Spleen (tissue), 7 donors: Measurements from ENCODE around the gene OR52E4.

ENCODE experiments used
- POLR2A ChIP-seq, 3 donors: fragments of 450-650 bp; IDR thresholded peaks; one replicate each; pipeline ENCODE4 v1.5.1; 2017; ENCODE audit warnings: antibody characterized with exemption in 3 of 3, mild to moderate bottlenecking in 1 of 3
- POLR2AphosphoS5 ChIP-seq, 3 donors: sonication (generic); formaldehyde crosslinking; IDR thresholded peaks; one replicate each; pipeline ENCODE4 v1.5.1; 2017; ENCODE audit warnings: antibody characterized with exemption in 3 of 3
- TF ChIP-seq, protein P1 (sequence below), 11 experiments: fragments of 200-600 bp in 7 of 11; fragments of 450-650 bp in 4 of 11; sonication (generic) in 4 of 11; IDR thresholded peaks in 8 of 11; conservative IDR thresholded peaks in 3 of 11; 1 replicate in 7 of 11; 2 replicates in 4 of 11; pipeline versions ENCODE4 v1.4.0 to v1.8.0; 2016 to 2021; ENCODE audit warnings: antibody characterized with exemption in 11 of 11, inconsistent platforms in 4 of 11, mild to moderate bottlenecking in 1 of 11
- donor health status: DM: no; HTN: no; CAD: no; lungs with moderate emphysema.
- donor health status: DM: no; HTN: no; CAD: no.
- donor health status: DM: no; HTN: no; CAD: no.

DNA sequence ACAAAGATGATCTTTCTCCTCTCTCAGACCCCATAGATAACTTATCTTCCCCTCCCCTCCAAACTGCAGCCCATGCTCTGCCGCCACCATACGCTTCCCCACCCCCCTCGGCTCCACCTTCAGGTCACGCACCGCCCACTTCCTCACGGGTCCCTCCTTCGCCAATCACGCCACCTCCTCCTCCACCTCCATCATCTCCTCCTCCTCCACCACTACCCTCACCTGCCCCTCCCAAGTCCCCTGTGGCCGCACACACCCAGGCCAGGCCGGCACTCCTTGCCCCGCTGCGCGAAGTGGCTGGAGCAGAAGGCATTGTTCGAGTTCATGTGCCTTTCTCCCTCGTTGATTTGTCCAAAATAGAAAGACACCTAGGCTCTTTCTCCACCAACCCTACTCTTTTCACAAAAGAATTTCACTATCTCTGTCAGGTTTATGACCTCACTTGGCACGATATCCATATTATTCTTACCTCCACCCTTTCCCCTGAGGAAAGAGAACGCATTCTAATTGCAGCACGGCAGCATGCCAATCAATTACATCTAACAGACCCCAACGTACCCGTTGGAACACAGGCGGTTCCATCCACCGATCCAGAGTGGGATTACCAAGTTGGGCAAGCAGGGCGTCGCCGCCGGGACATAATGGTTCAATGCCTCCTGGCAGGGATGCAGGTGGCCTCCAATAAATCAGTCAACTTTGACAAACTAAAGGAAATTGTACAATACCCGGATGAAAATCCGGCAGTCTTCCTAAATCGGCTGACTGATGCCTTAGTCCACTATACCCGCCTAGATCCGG, 49.3 kb downstream of the OR52E4 start:
- TF ChIP-seq, protein P1, sequence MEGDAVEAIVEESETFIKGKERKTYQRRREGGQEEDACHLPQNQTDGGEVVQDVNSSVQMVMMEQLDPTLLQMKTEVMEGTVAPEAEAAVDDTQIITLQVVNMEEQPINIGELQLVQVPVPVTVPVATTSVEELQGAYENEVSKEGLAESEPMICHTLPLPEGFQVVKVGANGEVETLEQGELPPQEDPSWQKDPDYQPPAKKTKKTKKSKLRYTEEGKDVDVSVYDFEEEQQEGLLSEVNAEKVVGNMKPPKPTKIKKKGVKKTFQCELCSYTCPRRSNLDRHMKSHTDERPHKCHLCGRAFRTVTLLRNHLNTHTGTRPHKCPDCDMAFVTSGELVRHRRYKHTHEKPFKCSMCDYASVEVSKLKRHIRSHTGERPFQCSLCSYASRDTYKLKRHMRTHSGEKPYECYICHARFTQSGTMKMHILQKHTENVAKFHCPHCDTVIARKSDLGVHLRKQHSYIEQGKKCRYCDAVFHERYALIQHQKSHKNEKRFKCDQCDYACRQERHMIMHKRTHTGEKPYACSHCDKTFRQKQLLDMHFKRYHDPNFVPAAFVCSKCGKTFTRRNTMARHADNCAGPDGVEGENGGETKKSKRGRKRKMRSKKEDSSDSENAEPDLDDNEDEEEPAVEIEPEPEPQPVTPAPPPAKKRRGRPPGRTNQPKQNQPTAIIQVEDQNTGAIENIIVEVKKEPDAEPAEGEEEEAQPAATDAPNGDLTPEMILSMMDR (IDR thresholded peaks at IDR 0.05 in 8 of 11, conservative IDR thresholded peaks at IDR 0.05 in 3 of 11), result no peak
- TF ChIP-seq POLR2A (IDR thresholded peaks at IDR 0.05) (no peak), POLR2AphosphoS5 (IDR thresholded peaks at IDR 0.05) (no peak)
